WERI-Rb-1 (cell line): Measurements from ENCODE around the gene WNK1.
"Not testable (repeated sequence)": the region's sequence is repeated elsewhere in the genome, so short reads cannot be mapped to it uniquely, and the experiment has no call there.

ENCODE experiments used
- DNase-seq: peaks from one replicate; pipeline ENCODE4 v3.0.0-alpha.2; 2020
- H3K27ac ChIP-seq: fragments of 250-450 bp; sonication (Bioruptor Pico); 2 replicates; pipeline ENCODE4 v1.5.1; 2020; ENCODE audit warnings: mild to moderate bottlenecking, moderate library complexity
- H3K27me3 ChIP-seq: fragments of 250-450 bp; sonication (Bioruptor Pico); 2 replicates; pipeline ENCODE4 v1.5.1; 2021; ENCODE audit warnings: mild to moderate bottlenecking, low read depth, moderate library complexity; ENCODE audit not compliant: insufficient read depth, severe bottlenecking
- H3K36me3 ChIP-seq: fragments of 250-450 bp; sonication (Bioruptor Pico); 2 replicates; pipeline ENCODE4 v1.5.1; 2020; ENCODE audit warnings: mild to moderate bottlenecking, moderate library complexity
- H3K4me3 ChIP-seq: 2 replicates; pipeline ENCODE4 v1.5.1; 2011; ENCODE audit warnings: low read depth, mild to moderate bottlenecking, control low read depth, low read length
- H3K9me3 ChIP-seq: fragments of 250-450 bp; sonication (Bioruptor Pico); 2 replicates; pipeline ENCODE4 v1.5.1; 2021; ENCODE audit warnings: mild to moderate bottlenecking, moderate library complexity; ENCODE audit not compliant: severe bottlenecking
- CTCF ChIP-seq: IDR thresholded peaks from 2 replicates; pipeline ENCODE4 v1.5.1; 2011; ENCODE audit warnings: low read depth, mild to moderate bottlenecking, control low read depth, inconsistent platforms, low read length

The WNK1 gene

GRCh38 chr12:810671-811415 is 58.5 kb downstream of the WNK1 start:
- Histone ChIP-seq H3K36me3 (peaks cover 21% of the 10 kb centered on the region), H3K27me3 (no peaks in the 10 kb centered on the region), H3K9me3 (no peaks in the 10 kb centered on the region), H3K4me3 (no peak overlapping the region), H3K27ac (no peak overlapping the region)
- TF ChIP-seq CTCF, result no peak
- no peak for DNase-seq

GRCh38 chr12:812950-813349 is 60.6 kb downstream of the WNK1 start:
- no peak for TF ChIP-seq CTCF
- no peak overlapping the region for H3K4me3 ChIP-seq
- no peak for DNase-seq
- no peak overlapping the region for H3K27ac ChIP-seq
- no peaks in the 10 kb centered on the region for H3K9me3 ChIP-seq
- H3K27me3 ChIP-seq, result no peaks in the 10 kb centered on the region
- H3K36me3 ChIP-seq, result peaks cover 37% of the 10 kb centered on the region

GRCh38 chr12:817456-817855 is 65.1 kb downstream of the WNK1 start:
- not testable (repeated sequence) for H3K27ac ChIP-seq
- peaks cover 37% of the 10 kb centered on the region for H3K36me3 ChIP-seq

GRCh38 chr12:817941-818600 is 65.7 kb downstream of the WNK1 start:
- DNase-seq, result no peak
- Histone ChIP-seq H3K36me3 (peaks cover 37% of the 10 kb centered on the region), H3K9me3 (no peaks in the 10 kb centered on the region), H3K27ac (no peak overlapping the region), H3K27me3 (no peaks in the 10 kb centered on the region), H3K4me3 (no peak overlapping the region)
- TF ChIP-seq CTCF, result no peak

More at GRCh38 chr12:817456-817855, 65.1 kb downstream of the WNK1 start:
- not testable (repeated sequence) for H3K9me3 ChIP-seq, H3K27me3 ChIP-seq, DNase-seq, H3K4me3 ChIP-seq

GRCh38 chr12:818733-819132 is 66.4 kb downstream of the WNK1 start:
- Histone ChIP-seq H3K27ac (no peak overlapping the region), H3K4me3 (no peak overlapping the region), H3K27me3 (no peaks in the 10 kb centered on the region), H3K9me3 (no peaks in the 10 kb centered on the region), H3K36me3 (peaks cover 33% of the 10 kb centered on the region)
- no peak for TF ChIP-seq CTCF
- DNase-seq, result no peak

- DNase-seq, result no peak
- Histone ChIP-seq H3K27me3 (no peaks in the 10 kb centered on the region), H3K4me3 (no peak overlapping the region), H3K27ac (no peak overlapping the region), H3K9me3 (no peaks in the 10 kb centered on the region), H3K36me3 (peaks cover 21% of the 10 kb centered on the region)
- no peak for TF ChIP-seq CTCF
These were observed 68.0 kb downstream of the WNK1 start for GRCh38 chr12:820336-820735.
